HepG2 (cell line): ENCODE data around the gene ZFAND3. TPM values are rescaled to one million over a fixed set of nuclear protein-coding genes. Genes with fewer than 3 reads are reported as not detected.

Experiments
- ATAC-seq: fragments of 200-7000 bp; cut with Tn5 transposase; 3 replicates; pipeline ENCODE4 v1.9.1; 2020; ENCODE audit warnings: mild to moderate bottlenecking, moderate library complexity
- BruUV-seq: library from RNA; stranded (reverse); fragments of 400-500 nt; replicated peaks from 2 replicates; lab custom pipeline; 2021; lab: Mats Ljungman, UMichigan
- CTCF ChIA-PET: fragments of 300-600 bp; formaldehyde crosslinking; extraction: SDS; loops from one replicate; lab custom pipeline; 2021; ENCODE audit warnings: low total read pairs, inconsistent platforms, low intra/inter-chr PET ratio; lab: Yijun Ruan, JAX
- POLR2A ChIA-PET: fragments of 350-600 bp; sonication (Branson Sonifier 250); formaldehyde crosslinking; loops from one replicate; lab custom pipeline; 2020; ENCODE audit warnings: antibody characterized with exemption, inconsistent platforms; lab: Yijun Ruan, JAX
- DNase-seq: peaks from one replicate; pipeline ENCODE4 v3.0.0-alpha.2; 2015; ENCODE audit warnings: low spot score
- FAIRE-seq: peaks from 3 replicates; lab custom pipeline; 2011; peaks lifted over from hg19 to GRCh38; lab: Jason Lieb, UNC
- H2AFZ ChIP-seq: one replicate; pipeline ENCODE4 v1.6.1; 2011; ENCODE audit warnings: low read length, inconsistent platforms
- H3K27ac ChIP-seq: fragments of 300-600 bp; 3 replicates; pipeline ENCODE4 v1.8.0; 2011; ENCODE audit warnings: mixed run types, mild to moderate bottlenecking, mixed read lengths, low read length, inconsistent platforms; ENCODE audit not compliant: insufficient read depth; ENCODE audit errors: extremely low read length
- H3K27me3 ChIP-seq, 2 experiments: fragments of 200-600 bp in 1 of 2; 2 replicates in 1 of 2; 3 replicates in 1 of 2; pipeline versions ENCODE4 v1.6.0 to v1.8.0; 2011; ENCODE audit warnings: low read length in 2 of 2, mild to moderate bottlenecking in 2 of 2, moderate library complexity in 2 of 2, inconsistent platforms in 1 of 2; ENCODE audit not compliant: insufficient read depth in 2 of 2, control insufficient read depth in 1 of 2
- H3K36me3 ChIP-seq, 2 experiments: fragments of 200-600 bp in 1 of 2; replicated peaks in 1 of 2; 2 replicates in 1 of 2; 3 replicates in 1 of 2; pipeline versions ENCODE4 v1.5.1 to v1.8.0; 2011; ENCODE audit warnings: low read length in 2 of 2, inconsistent platforms in 1 of 2; ENCODE audit not compliant: insufficient read depth in 2 of 2, control insufficient read depth in 1 of 2
- H3K4me1 ChIP-seq: 2 replicates; pipeline ENCODE4 v1.5.1; 2012; ENCODE audit warnings: low read length, inconsistent platforms; ENCODE audit not compliant: insufficient read depth
- H3K4me2 ChIP-seq: 2 replicates; pipeline ENCODE4 v1.6.0; 2011; ENCODE audit warnings: low read depth, low read length, inconsistent platforms
- H3K4me3 ChIP-seq, 3 experiments: fragments of 200-600 bp in 1 of 3; sonication (generic), shearing (Covaris generic) in 1 of 3; replicated peaks in 1 of 3; 2 replicates each; pipeline ENCODE4 v1.5.1; 2011 to 2016; ENCODE audit warnings: low read length in 3 of 3, inconsistent platforms in 2 of 3, low read depth in 2 of 3, mild to moderate bottlenecking in 2 of 3, control low read depth in 1 of 3, mixed read lengths in 1 of 3; ENCODE audit not compliant: insufficient read depth in 1 of 3
- H3K79me2 ChIP-seq: one replicate; pipeline ENCODE4 v1.6.1; 2011; ENCODE audit warnings: low read length, inconsistent platforms; ENCODE audit not compliant: insufficient read depth
- H3K9ac ChIP-seq: 2 replicates; pipeline ENCODE4 v1.6.0; 2011; ENCODE audit warnings: mild to moderate bottlenecking, low read depth, low read length, inconsistent platforms; ENCODE audit not compliant: insufficient read depth
- H3K9me3 ChIP-seq: 2 replicates; pipeline ENCODE4 v1.5.1; 2012; ENCODE audit warnings: mild to moderate bottlenecking, low read length
- H4K20me1 ChIP-seq: 2 replicates; pipeline ENCODE4 v1.6.0; 2011; ENCODE audit warnings: inconsistent platforms, mild to moderate bottlenecking, low read length, moderate library complexity; ENCODE audit not compliant: insufficient read depth
- CREB1 ChIP-seq, 2 experiments: fragments of 450-650 bp in 1 of 2; IDR thresholded peaks; 2 replicates each; pipeline ENCODE4 v1.6.1; 2016 to 2017; ENCODE audit warnings: control low read depth in 1 of 2, mild to moderate bottlenecking in 1 of 2, missing compliant biosample characterization in 1 of 2, missing genetic modification characterization in 1 of 2
- CTCF ChIP-seq: sonication (generic); formaldehyde crosslinking; IDR thresholded peaks from 2 replicates; pipeline ENCODE4 v1.5.0; 2020; ENCODE audit warnings: mild to moderate bottlenecking, missing genetic modification reagents, moderate library complexity
- ELF3 ChIP-seq: IDR thresholded peaks from 2 replicates; pipeline ENCODE4 v1.6.1; 2016; ENCODE audit warnings: missing genetic modification reagents, missing compliant biosample characterization
- FOXO1 ChIP-seq: sonication (generic); formaldehyde crosslinking; IDR thresholded peaks from 2 replicates; pipeline ENCODE4 v1.4.0; 2020; ENCODE audit warnings: missing genetic modification reagents
- HOXA5 ChIP-seq: sonication (generic); formaldehyde crosslinking; IDR thresholded peaks from 2 replicates; pipeline ENCODE4 v1.4.0; 2020; ENCODE audit warnings: missing genetic modification reagents
- MIER3 ChIP-seq: IDR thresholded peaks from 2 replicates; pipeline ENCODE4 v1.6.1; 2016; ENCODE audit warnings: missing compliant biosample characterization, borderline replicate concordance
- MXD3 ChIP-seq: IDR thresholded peaks from 2 replicates; pipeline ENCODE4 v1.6.1; 2016; ENCODE audit warnings: mild to moderate bottlenecking, missing biosample characterization, missing genetic modification reagents
- TEAD2 ChIP-seq: sonication (generic); formaldehyde crosslinking; IDR thresholded peaks from 2 replicates; pipeline ENCODE4 v1.9.0; 2021; ENCODE audit warnings: missing genetic modification reagents
- ZFP37 ChIP-seq: sonication (generic); formaldehyde crosslinking; IDR thresholded peaks from 2 replicates; pipeline ENCODE4 v1.4.0; 2020; ENCODE audit warnings: missing genetic modification reagents, borderline replicate concordance
- ZFP82 ChIP-seq: sonication (generic); formaldehyde crosslinking; IDR thresholded peaks from 2 replicates; pipeline ENCODE4 v1.5.1; 2020; ENCODE audit warnings: mild to moderate bottlenecking, missing genetic modification reagents, borderline replicate concordance
- ZFX ChIP-seq: sonication (generic); formaldehyde crosslinking; IDR thresholded peaks from 2 replicates; pipeline ENCODE4 v1.4.0; 2020; ENCODE audit warnings: mild to moderate bottlenecking, low read depth, missing genetic modification reagents, moderate library complexity
- ZNF784 ChIP-seq: sonication (generic); formaldehyde crosslinking; IDR thresholded peaks from 2 replicates; pipeline ENCODE4 v1.5.1; 2020; ENCODE audit warnings: missing genetic modification reagents, mild to moderate bottlenecking, borderline replicate concordance
- WGBS: methylation state at CpG from one replicate; pipeline ENCODE4 v1.1.6; 2017; ENCODE audit warnings: low lambda C conversion rate; 5-methylcytosine and 5-hydroxymethylcytosine counted together
- in situ Hi-C: cut with HindIII; loops from 2 replicates; pipeline ENCODE4 v1.10.0; 2017; ENCODE audit warnings: low pct_unique_long_range_greater_than_20kb; ENCODE audit not compliant: extremely low pct_ligation_motif_present
- intact Hi-C: fragments of 100-400 bp; cut with micrococcal nuclease; formaldehyde crosslinking; loops from one replicate; pipeline ENCODE4 v1.10.0; 2022; ENCODE audit not compliant: unreplicated experiment
- polyA plus RNA-seq, 8 experiments: library from polyadenylated mRNA; depleted of rRNA in 3 of 8; stranded (reverse) in 7 of 8; unstranded in 1 of 8; fragments of >200 nt; fragmentation: Illumina TruSeq in 4 of 8; extraction: Trizol in 4 of 8; gene quantifications; 2 replicates each; pipeline versions ENCODE4 v1.2.1 to v1.2.3, GENCODE V29; 2011 to 2016; ENCODE audit warnings: low read depth in 4 of 8, missing spikeins in 1 of 8, mixed read lengths in 1 of 8; ENCODE audit not compliant: insufficient read depth in 1 of 8
- total RNA-seq, 5 experiments: library from RNA; depleted of rRNA; stranded (reverse); fragments of >200 nt; fragmentation: Illumina TruSeq; extraction: Trizol; gene quantifications; 2 replicates each; pipeline ENCODE4 v1.2.3, GENCODE V29; 2016; ENCODE audit warnings: low read depth in 1 of 5

The ZFAND3 gene
- total and polyA plus RNA-seq, 2 of the 13 experiments (the other 11 are each of a cell fraction or from before 2014, with no cell fraction given): 16.4 to 17.1 TPM

GRCh38 chr6:38193481-38194281, 374.2 kb downstream of the ZFAND3 start:
- Histone ChIP-seq H3K27me3 (no peaks in the 10 kb centered on the region), H3K79me2 (no peaks in the 10 kb centered on the region), H3K36me3 (no peaks in the 10 kb centered on the region), H2AFZ (no peak overlapping the region), H3K4me1 (no peaks in the 10 kb centered on the region), H3K4me3 (no peak overlapping the region), H4K20me1 (no peaks in the 10 kb centered on the region), H3K9ac (no peak overlapping the region), H3K27ac (no peak overlapping the region), H3K4me2 (no peak overlapping the region), H3K9me3 (no peaks in the 10 kb centered on the region)
- CTCF ChIA-PET: no interaction called here
- DNase-seq: no peak
- WGBS: 59% methylated on average over 9 of the region's 9 CpGs
- no peak for FAIRE-seq
- in situ Hi-C loops (no loop called here), intact Hi-C loops (no loop called here)
- ATAC-seq: no peak; the same call in 1 of the 3 replicates
- no peak for TF ChIP-seq ZFX (CRISPR knock-in tag)
- TF ChIP-seq MXD3 (CRISPR knock-in tag): no peak
- no peak for TF ChIP-seq HOXA5 (CRISPR knock-in tag)
- TF ChIP-seq ELF3 (CRISPR knock-in tag): no peak
- TF ChIP-seq TEAD2 (CRISPR knock-in tag): no peak
- TF ChIP-seq ZFP82 (CRISPR knock-in tag): no peak
- TF ChIP-seq ZFP37: no peak
- no peak for TF ChIP-seq MIER3 (CRISPR knock-in tag)
- no peak for TF ChIP-seq FOXO1 (CRISPR knock-in tag)
- no peak for TF ChIP-seq CTCF (CRISPR knock-in tag)
- TF ChIP-seq CREB1 (IDR thresholded peaks at IDR 0.05): no peak
- TF ChIP-seq CREB1 (CRISPR knock-in tag; IDR thresholded peaks at IDR 0.05): no peak
- no peak for TF ChIP-seq ZNF784 (CRISPR knock-in tag)
- no TSS peak for BruUV-seq
- POLR2A ChIA-PET: no interaction called here
